Spleen (tissue), 11 donors: ENCODE measurements around the gene RIPOR3. TPM values are rescaled to one million over a fixed set of nuclear protein-coding genes. Genes with fewer than 3 reads are reported as not detected.

Experiments used
- DNase-seq: peaks from one replicate; pipeline ENCODE4 v3.0.0-alpha.2; 2020
- H3K27ac ChIP-seq, 8 donors: fragments of 200-600 bp; sonication (generic) in 7 of 8; 1 replicate in 4 of 8; 2 replicates in 4 of 8; pipeline versions ENCODE4 v1.5.0 to v1.8.0; 2016 to 2021; ENCODE audit warnings: inconsistent platforms in 4 of 8, mild to moderate bottlenecking in 4 of 8, moderate library complexity in 1 of 8
- H3K27me3 ChIP-seq, 7 donors: fragments of 200-600 bp; sonication (generic) in 6 of 7; replicated peaks in 1 of 7; 1 replicate in 4 of 7; 2 replicates in 3 of 7; pipeline versions ENCODE4 v1.5.0 to v1.8.0; 2016 to 2021; ENCODE audit warnings: inconsistent platforms in 3 of 7, mild to moderate bottlenecking in 1 of 7
- H3K36me3 ChIP-seq, 6 donors: fragments of 200-600 bp; sonication (generic) in 5 of 6; 1 replicate in 4 of 6; 2 replicates in 2 of 6; pipeline versions ENCODE4 v1.5.0 to v1.8.0; 2016 to 2021; ENCODE audit warnings: inconsistent platforms in 2 of 6
- H3K4me1 ChIP-seq, 6 donors: fragments of 200-600 bp; sonication (generic) in 5 of 6; 1 replicate in 3 of 6; 2 replicates in 3 of 6; pipeline versions ENCODE4 v1.5.0 to v1.8.0; 2016 to 2021; ENCODE audit warnings: inconsistent platforms in 3 of 6
- H3K4me3 ChIP-seq, 8 donors: fragments of 200-600 bp; sonication (generic) in 7 of 8; 1 replicate in 4 of 8; 2 replicates in 4 of 8; pipeline versions ENCODE4 v1.5.0 to v1.8.0; 2016 to 2021; ENCODE audit warnings: inconsistent platforms in 4 of 8, mild to moderate bottlenecking in 4 of 8, moderate library complexity in 2 of 8
- H3K9me3 ChIP-seq, 8 donors: fragments of 200-600 bp; sonication (generic) in 7 of 8; 1 replicate in 4 of 8; 2 replicates in 4 of 8; pipeline versions ENCODE4 v1.5.0 to v1.8.0; 2016 to 2021; ENCODE audit warnings: inconsistent platforms in 4 of 8
- POLR2A ChIP-seq, 3 donors: fragments of 450-650 bp; IDR thresholded peaks; one replicate each; pipeline ENCODE4 v1.5.1; 2017; ENCODE audit warnings: antibody characterized with exemption in 3 of 3, mild to moderate bottlenecking in 1 of 3
- POLR2AphosphoS5 ChIP-seq, 3 donors: sonication (generic); formaldehyde crosslinking; IDR thresholded peaks; one replicate each; pipeline ENCODE4 v1.5.1; 2017; ENCODE audit warnings: antibody characterized with exemption in 3 of 3
- WGBS, 5 donors: extraction: QIAGEN DNeasy Blood & Tissue Kit in 3 of 5; methylation state at CpG; one replicate each; pipeline versions ENCODE4 v1.1.5 to v1.1.7; 2013 to 2018; 5-methylcytosine and 5-hydroxymethylcytosine counted together
- intact Hi-C: fragments of 100-400 bp; cut with DNase I; formaldehyde crosslinking; loops from one replicate; pipeline ENCODE4 v1.15.0; 2023; ENCODE audit warnings: low total_unique reads
- polyA plus RNA-seq, 3 donors: library from polyadenylated mRNA; stranded (reverse); fragments of 200-250 nt; gene quantifications; one replicate each; pipeline ENCODE4 v1.2.1, GENCODE V29; 2013
- total RNA-seq, 7 donors: library from RNA; depleted of rRNA in 3 of 7; stranded (reverse); fragments of >200 nt in 3 of 7; fragmentation: NEBNext Ultra II Directional in 4 of 7; extraction: Animal tissue kit (Norgen Biotek cat#: 25700) in 4 of 7; gene quantifications; one replicate each; pipeline versions ENCODE4 v1.1.0 to v1.2.1, GENCODE V29; 2016 to 2021
- TF ChIP-seq, protein P1 (sequence below), 11 experiments: fragments of 200-600 bp in 7 of 11; fragments of 450-650 bp in 4 of 11; sonication (generic) in 4 of 11; IDR thresholded peaks in 8 of 11; conservative IDR thresholded peaks in 3 of 11; 1 replicate in 7 of 11; 2 replicates in 4 of 11; pipeline versions ENCODE4 v1.4.0 to v1.8.0; 2016 to 2021; ENCODE audit warnings: antibody characterized with exemption in 11 of 11, inconsistent platforms in 4 of 11, mild to moderate bottlenecking in 1 of 11
- donor health status: healthy with polysubstance abuse.
- donor health status: DM: no; HTN: no; CAD: no; lungs with moderate emphysema.
- donor health status: DM: no; HTN: no; CAD: no.
- donor health status: Bipolar disorder and iron deficiency.
- donor health status: healthy.
- donor health status: DM: no; HTN: no; CAD: no.
- donor health status: DM: yes; HTN: yes; CAD: no.

Gene RIPOR3
- total and polyA plus RNA-seq, 10 donors, result 6.0 to 22.8 (median 13.1) TPM

DNA sequence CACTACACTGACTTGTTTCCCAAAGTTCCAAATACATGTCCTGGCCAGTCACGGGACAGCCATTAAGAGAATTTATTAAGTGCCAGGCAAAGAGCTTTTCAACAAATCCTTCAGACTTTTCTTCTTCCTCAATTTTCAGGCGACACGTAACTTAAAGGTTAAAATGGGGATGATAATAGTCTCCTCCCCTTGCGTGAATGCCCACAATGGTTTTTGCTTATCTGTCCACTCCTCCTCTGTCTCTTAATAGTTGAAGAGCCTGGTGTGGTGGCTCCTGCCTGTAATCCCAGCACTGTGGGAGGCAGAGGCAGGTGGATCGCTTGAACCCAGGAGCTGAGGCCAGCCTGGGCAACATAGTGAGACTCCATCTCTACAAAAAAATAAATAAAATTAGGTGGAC is 28.7 kb upstream of the RIPOR3 start:
- Histone ChIP-seq H3K4me3 (no peak overlapping the region), H3K27me3 (peaks cover 0 to 8% (median 0%) of the 10 kb centered on the region in 7 donors), H3K4me1 (peaks cover 0 to 8% (median 0%) of the 10 kb centered on the region in 6 donors), H3K36me3 (no peaks in the 10 kb centered on the region), H3K27ac (no peak overlapping the region), H3K9me3 (no peaks in the 10 kb centered on the region)
- 84 to 91% (median 89%) methylated on average over 5 of the region's 5 CpGs for whole genome bisulfite sequencing, 5 donors
- intact Hi-C loops, result no loop called here
- TF ChIP-seq POLR2AphosphoS5 (IDR thresholded peaks at IDR 0.05) (no peak), POLR2A (IDR thresholded peaks at IDR 0.05) (no peak)
- TF ChIP-seq, protein P1, sequence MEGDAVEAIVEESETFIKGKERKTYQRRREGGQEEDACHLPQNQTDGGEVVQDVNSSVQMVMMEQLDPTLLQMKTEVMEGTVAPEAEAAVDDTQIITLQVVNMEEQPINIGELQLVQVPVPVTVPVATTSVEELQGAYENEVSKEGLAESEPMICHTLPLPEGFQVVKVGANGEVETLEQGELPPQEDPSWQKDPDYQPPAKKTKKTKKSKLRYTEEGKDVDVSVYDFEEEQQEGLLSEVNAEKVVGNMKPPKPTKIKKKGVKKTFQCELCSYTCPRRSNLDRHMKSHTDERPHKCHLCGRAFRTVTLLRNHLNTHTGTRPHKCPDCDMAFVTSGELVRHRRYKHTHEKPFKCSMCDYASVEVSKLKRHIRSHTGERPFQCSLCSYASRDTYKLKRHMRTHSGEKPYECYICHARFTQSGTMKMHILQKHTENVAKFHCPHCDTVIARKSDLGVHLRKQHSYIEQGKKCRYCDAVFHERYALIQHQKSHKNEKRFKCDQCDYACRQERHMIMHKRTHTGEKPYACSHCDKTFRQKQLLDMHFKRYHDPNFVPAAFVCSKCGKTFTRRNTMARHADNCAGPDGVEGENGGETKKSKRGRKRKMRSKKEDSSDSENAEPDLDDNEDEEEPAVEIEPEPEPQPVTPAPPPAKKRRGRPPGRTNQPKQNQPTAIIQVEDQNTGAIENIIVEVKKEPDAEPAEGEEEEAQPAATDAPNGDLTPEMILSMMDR (IDR thresholded peaks at IDR 0.05 in 8 of 11, conservative IDR thresholded peaks at IDR 0.05 in 3 of 11), result no peak
- no peak for DNase-seq

GRCh38 chr20:50719328-50719727 is 28.0 kb upstream of the RIPOR3 start:
- H3K36me3 ChIP-seq, result no peaks in the 10 kb centered on the region
- no peaks in the 10 kb centered on the region for H3K9me3 ChIP-seq
- TF ChIP-seq POLR2AphosphoS5 (IDR thresholded peaks at IDR 0.05), result no peak
- TF ChIP-seq, protein P1 (IDR thresholded peaks at IDR 0.05 in 8 of 11, conservative IDR thresholded peaks at IDR 0.05 in 3 of 11), result no peak
- no peak for TF ChIP-seq POLR2A (IDR thresholded peaks at IDR 0.05)
- H3K27me3 ChIP-seq, result peaks cover 0 to 15% (median 0%) of the 10 kb centered on the region in 7 donors
- DNase-seq, result no peak
- no peak overlapping the region for H3K27ac ChIP-seq
- no peak overlapping the region for H3K4me3 ChIP-seq
- intact Hi-C loops, result no loop called here
- WGBS, 5 donors, result 93 to 97% (median 96%) methylated on average over 4 of the region's 4 CpGs
- peaks cover 0 to 7% (median 0%) of the 10 kb centered on the region in 6 donors for H3K4me1 ChIP-seq

- 65 to 81% (median 75%) methylated on average over 13 of the region's 13 CpGs for WGBS, 5 donors
- Histone ChIP-seq H3K27ac (no peak overlapping the region), H3K4me1 (peaks cover 0 to 7% (median 0%) of the 10 kb centered on the region in 6 donors), H3K9me3 (no peaks in the 10 kb centered on the region), H3K36me3 (no peaks in the 10 kb centered on the region), H3K4me3 (no peak overlapping the region), H3K27me3 (peaks cover 0 to 26% (median 0%) of the 10 kb centered on the region in 7 donors)
- intact Hi-C loops, result no loop called here
- TF ChIP-seq, protein P1 (IDR thresholded peaks at IDR 0.05 in 8 of 11, conservative IDR thresholded peaks at IDR 0.05 in 3 of 11), result no peak
- TF ChIP-seq POLR2AphosphoS5 (IDR thresholded peaks at IDR 0.05), result no peak
- TF ChIP-seq POLR2A (IDR thresholded peaks at IDR 0.05), result no peak
- DNase-seq, result no peak
Observed at GRCh38 chr20:50717974-50718761, 26.8 kb upstream of the RIPOR3 start.

DNA sequence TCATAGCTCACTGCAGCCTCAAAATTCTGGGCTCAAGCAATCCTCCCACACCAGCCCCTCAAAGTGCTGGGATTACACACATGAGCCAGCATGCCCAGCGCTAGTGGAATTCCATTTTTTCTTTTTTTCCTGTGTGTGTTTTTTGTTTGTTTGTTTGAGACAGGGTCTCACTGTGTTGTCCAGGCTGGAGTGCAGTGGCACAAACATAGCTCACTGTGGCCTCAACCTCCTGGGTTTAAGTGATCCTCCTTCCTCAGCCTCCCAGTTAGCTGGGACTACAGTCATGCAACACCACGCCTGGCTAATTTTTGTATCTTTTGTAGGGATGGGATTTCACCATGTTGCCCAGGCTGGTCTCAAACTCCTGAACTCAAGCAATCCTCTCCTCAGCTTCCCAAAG is 26.0 kb upstream of the RIPOR3 start:
- peaks cover 0 to 33% (median 0%) of the 10 kb centered on the region in 7 donors for H3K27me3 ChIP-seq
- no peaks in the 10 kb centered on the region for H3K36me3 ChIP-seq
- H3K27ac ChIP-seq, result no peak overlapping the region
- peaks cover 0 to 3% (median 0%) of the 10 kb centered on the region in 6 donors for H3K4me1 ChIP-seq
- TF ChIP-seq POLR2AphosphoS5 (IDR thresholded peaks at IDR 0.05) (no peak), POLR2A (IDR thresholded peaks at IDR 0.05) (no peak)
- intact Hi-C loops, result no loop called here
- H3K4me3 ChIP-seq, result no peak overlapping the region
- no peak for DNase-seq
- no peaks in the 10 kb centered on the region for H3K9me3 ChIP-seq
- WGBS, 5 donors, result 47 to 93% (median 70%) methylated on average over 2 of the region's 2 CpGs
